ENCODE data around the gene KRCC1. TPM values are rescaled to one million over a fixed set of nuclear protein-coding genes. Genes with fewer than 3 reads are reported as not detected.
"Not testable (repeated sequence)": the region's sequence is repeated elsewhere in the genome, so short reads cannot be mapped to it uniquely, and the experiment has no call there.

Gene KRCC1
- total RNA-seq, 4 donors from 2014 or later, result 20.0 to 29.5 (median 27.2) TPM

- no peak for TF ChIP-seq POLR2A (IDR thresholded peaks at IDR 0.05)
- TF ChIP-seq, protein P1, sequence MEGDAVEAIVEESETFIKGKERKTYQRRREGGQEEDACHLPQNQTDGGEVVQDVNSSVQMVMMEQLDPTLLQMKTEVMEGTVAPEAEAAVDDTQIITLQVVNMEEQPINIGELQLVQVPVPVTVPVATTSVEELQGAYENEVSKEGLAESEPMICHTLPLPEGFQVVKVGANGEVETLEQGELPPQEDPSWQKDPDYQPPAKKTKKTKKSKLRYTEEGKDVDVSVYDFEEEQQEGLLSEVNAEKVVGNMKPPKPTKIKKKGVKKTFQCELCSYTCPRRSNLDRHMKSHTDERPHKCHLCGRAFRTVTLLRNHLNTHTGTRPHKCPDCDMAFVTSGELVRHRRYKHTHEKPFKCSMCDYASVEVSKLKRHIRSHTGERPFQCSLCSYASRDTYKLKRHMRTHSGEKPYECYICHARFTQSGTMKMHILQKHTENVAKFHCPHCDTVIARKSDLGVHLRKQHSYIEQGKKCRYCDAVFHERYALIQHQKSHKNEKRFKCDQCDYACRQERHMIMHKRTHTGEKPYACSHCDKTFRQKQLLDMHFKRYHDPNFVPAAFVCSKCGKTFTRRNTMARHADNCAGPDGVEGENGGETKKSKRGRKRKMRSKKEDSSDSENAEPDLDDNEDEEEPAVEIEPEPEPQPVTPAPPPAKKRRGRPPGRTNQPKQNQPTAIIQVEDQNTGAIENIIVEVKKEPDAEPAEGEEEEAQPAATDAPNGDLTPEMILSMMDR (IDR thresholded peaks at IDR 0.05 in 4 of 5, conservative IDR thresholded peaks at IDR 0.05 in 1 of 5), result no peak
- H3K4me1 ChIP-seq, result peaks cover 25 to 27% of the 10 kb centered on the region in 2 donors
- intact Hi-C loops (cut with DNase I; ENCODE audit: low total_unique reads), result no loop called here
- H3K27ac ChIP-seq, result no peak overlapping the region
- in situ Hi-C loops (cut with MboI; ENCODE audit: low sequenced_read_pairs in 4 of 4), result no loop called here
- H3K9me3 ChIP-seq, result no peaks in the 10 kb centered on the region
- ATAC-seq, result no peak
- no peaks in the 10 kb centered on the region for H3K36me3 ChIP-seq
- no peaks in the 10 kb centered on the region for H3K27me3 ChIP-seq
- H3K4me3 ChIP-seq, result no peak overlapping the region
- DNase-seq, result no peak
These were observed 7.0 kb downstream of the KRCC1 start for GRCh38 chr2:88048541-88048940.

- H3K27ac ChIP-seq; intact Hi-C loops (cut with DNase I; ENCODE audit: low total_unique reads); H3K4me3 ChIP-seq; H3K36me3 ChIP-seq; H3K27me3 ChIP-seq; in situ Hi-C loops (cut with MboI; ENCODE audit: low sequenced_read_pairs in 4 of 4); ATAC-seq; DNase-seq; H3K9me3 ChIP-seq: not testable (repeated sequence)
- peaks cover 14 to 16% of the 10 kb centered on the region in 2 donors for H3K4me1 ChIP-seq
These were observed 10.0 kb downstream of the KRCC1 start for GRCh38 chr2:88045561-88045960.

DNA sequence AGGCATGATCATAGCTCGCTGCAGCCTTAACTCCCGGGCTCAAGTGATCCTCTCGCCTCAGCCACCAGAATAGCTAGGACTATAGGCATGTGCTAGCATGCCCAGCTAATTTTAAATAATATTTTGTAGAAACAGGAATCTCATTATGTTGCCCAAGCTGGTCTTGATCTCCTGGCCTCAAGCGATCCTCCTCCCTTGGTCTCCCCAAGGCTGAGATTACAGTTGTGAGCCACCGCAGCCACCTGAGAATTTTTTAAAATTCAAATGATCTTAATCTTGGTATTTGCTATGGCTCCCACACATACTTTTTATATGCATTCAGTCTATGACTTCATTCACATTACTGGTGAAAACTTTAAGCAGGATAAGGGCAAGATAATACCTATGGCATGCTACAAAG is 13.1 kb downstream of the KRCC1 start:
- intact Hi-C loops (cut with DNase I; ENCODE audit: low total_unique reads), result no loop called here
- Histone ChIP-seq H3K27me3 (no peaks in the 10 kb centered on the region), H3K4me1 (peaks cover 14 to 16% of the 10 kb centered on the region in 2 donors), H3K27ac (no peak overlapping the region), H3K36me3 (no peaks in the 10 kb centered on the region), H3K4me3 (no peak overlapping the region), H3K9me3 (no peaks in the 10 kb centered on the region)
- DNase-seq (no peak), ATAC-seq (no peak)
- TF ChIP-seq, protein P1 (IDR thresholded peaks at IDR 0.05 in 4 of 5, conservative IDR thresholded peaks at IDR 0.05 in 1 of 5), result no peak
- TF ChIP-seq POLR2A (IDR thresholded peaks at IDR 0.05), result no peak
- in situ Hi-C loops (cut with MboI; ENCODE audit: low sequenced_read_pairs in 4 of 4), result no loop called here

DNA sequence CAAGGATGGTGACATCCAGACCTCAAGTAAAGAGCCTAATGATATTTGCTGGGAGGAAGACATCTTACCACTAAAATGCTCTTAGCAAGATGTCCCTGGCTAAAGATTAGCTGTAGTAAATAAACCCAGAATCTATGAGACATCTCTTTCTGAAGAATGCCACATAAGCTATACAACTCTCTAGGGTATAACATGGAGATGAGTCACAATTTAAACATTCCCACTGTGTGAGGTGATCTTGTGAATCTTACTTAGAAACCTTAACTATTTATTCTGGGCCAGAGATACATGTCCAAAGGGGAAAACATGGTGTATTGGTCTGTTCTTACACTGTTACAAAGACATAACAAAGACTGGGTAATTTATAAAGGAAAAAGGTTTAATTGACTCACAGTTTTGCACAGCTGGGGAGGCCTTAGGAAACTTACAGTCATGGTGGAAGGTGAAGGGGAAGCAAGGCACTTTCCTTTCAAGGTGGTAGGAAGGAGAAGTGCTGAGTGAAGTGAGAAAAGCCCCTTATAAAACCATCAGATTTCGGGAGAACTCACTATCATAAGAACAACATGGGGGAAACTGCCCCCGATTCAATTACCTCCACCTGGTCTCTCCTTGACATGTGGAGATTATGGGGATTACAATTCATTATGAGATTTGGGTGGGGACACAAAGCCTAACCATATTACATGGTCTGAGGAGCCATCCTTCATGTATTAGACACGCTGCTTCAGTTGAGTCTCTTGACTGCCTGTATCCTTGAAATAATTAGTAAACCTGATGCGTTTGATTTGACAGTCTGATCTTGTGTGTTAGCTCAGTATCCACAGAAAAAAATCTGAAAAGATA is 17.1 kb downstream of the KRCC1 start:
- Histone ChIP-seq H3K9me3 (no peaks in the 10 kb centered on the region), H3K36me3 (peaks cover 0 to 20% of the 10 kb centered on the region in 2 donors), H3K4me3 (no peak overlapping the region), H3K4me1 (peaks cover 17 to 24% of the 10 kb centered on the region in 2 donors), H3K27ac (no peak overlapping the region), H3K27me3 (no peaks in the 10 kb centered on the region)
- DNase-seq (no peak), ATAC-seq (no peak)
- no peak for TF ChIP-seq POLR2A (IDR thresholded peaks at IDR 0.05)
- TF ChIP-seq, protein P1 (IDR thresholded peaks at IDR 0.05 in 4 of 5, conservative IDR thresholded peaks at IDR 0.05 in 1 of 5), result no peak
- in situ Hi-C loops (cut with MboI; ENCODE audit: low sequenced_read_pairs in 4 of 4), result no loop called here
- intact Hi-C loops (cut with DNase I; ENCODE audit: low total_unique reads), result no loop called here

DNA sequence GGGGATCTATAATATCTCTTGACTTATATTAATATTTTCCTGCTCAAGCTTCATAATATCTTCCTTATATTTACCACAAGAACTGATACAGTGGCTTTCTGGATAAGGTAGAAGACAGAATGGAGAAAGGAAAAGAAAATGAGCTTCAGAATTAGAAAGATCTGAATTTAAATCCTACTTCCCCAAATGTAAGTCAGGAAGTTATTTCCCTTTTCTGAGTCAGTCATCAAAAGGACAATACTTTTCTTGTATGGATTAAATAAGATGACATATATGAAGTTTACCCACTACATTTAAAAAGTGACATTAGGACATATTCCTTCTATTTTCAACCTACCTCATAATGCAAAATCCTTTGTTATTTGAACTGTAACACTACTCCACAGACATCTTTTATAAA is 19.0 kb downstream of the KRCC1 start:
- no peak for TF ChIP-seq POLR2A (IDR thresholded peaks at IDR 0.05)
- TF ChIP-seq, protein P1 (IDR thresholded peaks at IDR 0.05 in 4 of 5, conservative IDR thresholded peaks at IDR 0.05 in 1 of 5), result no peak
- Histone ChIP-seq H3K4me3 (no peak overlapping the region), H3K9me3 (no peaks in the 10 kb centered on the region), H3K27me3 (no peaks in the 10 kb centered on the region), H3K4me1 (peaks cover 11 to 17% of the 10 kb centered on the region in 2 donors), H3K27ac (peak overlapping the region in 3 of 4 donors; percentile 20 to 43 (median 25)), H3K36me3 (peaks cover 0 to 33% of the 10 kb centered on the region in 2 donors)
- DNase-seq, result no peak
- intact Hi-C loops (cut with DNase I; ENCODE audit: low total_unique reads) (no loop called here), in situ Hi-C loops (cut with MboI; ENCODE audit: low sequenced_read_pairs in 4 of 4) (no loop called here)
- ATAC-seq, result no peak
